ENCODE results near the gene GFI1B.

The GFI1B gene

GRCh38 chr9:132990781-132991180 lies 12.3 kb downstream of the GFI1B start:
- Histone ChIP-seq H3K27me3 (ENCODE audit: control insufficient read depth, insufficient read depth, low read length) (no peaks in the 10 kb centered on the region), H3K9me3 (ENCODE audit: control insufficient read depth, low read length) (no peaks in the 10 kb centered on the region), H2AFZ (no peak overlapping the region), H3K79me2 (no peaks in the 10 kb centered on the region), H3K27ac (no peak overlapping the region), H3K4me1 (no peaks in the 10 kb centered on the region), H3K36me3 (ENCODE audit: control insufficient read depth, insufficient read depth, low read length) (no peaks in the 10 kb centered on the region), H3K4me3 (ENCODE audit: low read depth, low read length) (no peak overlapping the region), H3K4me2 (ENCODE audit: low read length) (no peak overlapping the region), H3K9ac (no peak overlapping the region)
- no peak for TF ChIP-seq CTCF (IDR thresholded peaks at IDR 0.05)

- no peaks in the 10 kb centered on the region for H3K36me3 ChIP-seq (ENCODE audit: control insufficient read depth, insufficient read depth, low read length)
- no peak overlapping the region for H3K27ac ChIP-seq
- no peaks in the 10 kb centered on the region for H3K79me2 ChIP-seq
- H3K27me3 ChIP-seq (ENCODE audit: control insufficient read depth, insufficient read depth, low read length), result no peaks in the 10 kb centered on the region
- no peak overlapping the region for H3K4me3 ChIP-seq (ENCODE audit: low read depth, low read length)
- H3K4me2 ChIP-seq (ENCODE audit: low read length), result no peak overlapping the region
- no peak overlapping the region for H2AFZ ChIP-seq
- no peak overlapping the region for H3K9ac ChIP-seq
- H3K9me3 ChIP-seq (ENCODE audit: control insufficient read depth, low read length), result no peaks in the 10 kb centered on the region
- TF ChIP-seq CTCF (IDR thresholded peaks at IDR 0.05), result no peak
- H3K4me1 ChIP-seq, result no peaks in the 10 kb centered on the region
These were observed 13.1 kb downstream of the GFI1B start for GRCh38 chr9:132991351-132992300.

GRCh38 chr9:132993511-132993939 lies 15.0 kb downstream of the GFI1B start:
- Histone ChIP-seq H3K9me3 (ENCODE audit: control insufficient read depth, low read length) (no peaks in the 10 kb centered on the region), H3K79me2 (no peaks in the 10 kb centered on the region), H3K27me3 (ENCODE audit: control insufficient read depth, insufficient read depth, low read length) (no peaks in the 10 kb centered on the region), H3K36me3 (ENCODE audit: control insufficient read depth, insufficient read depth, low read length) (no peaks in the 10 kb centered on the region), H3K4me1 (no peaks in the 10 kb centered on the region), H3K4me3 (ENCODE audit: low read depth, low read length) (no peak overlapping the region), H2AFZ (no peak overlapping the region), H3K27ac (no peak overlapping the region), H3K9ac (no peak overlapping the region), H3K4me2 (ENCODE audit: low read length) (no peak overlapping the region)
- no peak for TF ChIP-seq CTCF (IDR thresholded peaks at IDR 0.05)

- no peaks in the 10 kb centered on the region for H3K79me2 ChIP-seq
- H3K27ac ChIP-seq, result no peak overlapping the region
- TF ChIP-seq CTCF (IDR thresholded peaks at IDR 0.05), result no peak
- no peak overlapping the region for H3K4me2 ChIP-seq (ENCODE audit: low read length)
- H3K9ac ChIP-seq, result no peak overlapping the region
- no peak overlapping the region for H2AFZ ChIP-seq
- H3K27me3 ChIP-seq (ENCODE audit: control insufficient read depth, insufficient read depth, low read length), result no peaks in the 10 kb centered on the region
- no peaks in the 10 kb centered on the region for H3K4me1 ChIP-seq
- H3K4me3 ChIP-seq (ENCODE audit: low read depth, low read length), result no peak overlapping the region
- H3K36me3 ChIP-seq (ENCODE audit: control insufficient read depth, insufficient read depth, low read length), result no peaks in the 10 kb centered on the region
- H3K9me3 ChIP-seq (ENCODE audit: control insufficient read depth, low read length), result no peaks in the 10 kb centered on the region
These were observed 16.1 kb downstream of the GFI1B start for GRCh38 chr9:132994410-132995120.
